H9 (cell line): ENCODE data around the gene C22orf23. TPM values are rescaled to one million over a fixed set of nuclear protein-coding genes. Genes with fewer than 3 reads are reported as not detected.

ENCODE experiments used
- DNase-seq: peaks from one replicate; pipeline ENCODE4 v3.0.0-alpha.2; 2017
- H2AFZ ChIP-seq: one replicate; pipeline ENCODE4 v1.6.1; 2013; ENCODE audit warnings: mild to moderate bottlenecking, low read length, control low read depth, moderate library complexity
- H2AK5ac ChIP-seq: 2 replicates; pipeline ENCODE4 v1.6.1; 2013; ENCODE audit warnings: low read length, control low read depth, mixed read lengths; ENCODE audit not compliant: insufficient read length
- H2BK120ac ChIP-seq: one replicate; pipeline ENCODE4 v1.6.1; 2013; ENCODE audit warnings: low read depth, mild to moderate bottlenecking, low read length, control low read depth, inconsistent platforms; ENCODE audit not compliant: poor library complexity, severe bottlenecking
- H2BK12ac ChIP-seq: 2 replicates; pipeline ENCODE4 v1.6.1; 2013; ENCODE audit warnings: low read length, control low read depth, mixed read lengths, low read depth; ENCODE audit not compliant: insufficient read length
- H2BK15ac ChIP-seq: 2 replicates; pipeline ENCODE4 v1.6.1; 2013; ENCODE audit warnings: low read depth, low read length, control low read depth
- H2BK20ac ChIP-seq: one replicate; pipeline ENCODE4 v1.6.1; 2013; ENCODE audit warnings: low read depth, mild to moderate bottlenecking, low read length, control low read depth, inconsistent platforms; ENCODE audit not compliant: poor library complexity, severe bottlenecking
- H2BK5ac ChIP-seq: 2 replicates; pipeline ENCODE4 v1.6.1; 2013; ENCODE audit warnings: low read length, control low read depth, mixed read lengths; ENCODE audit not compliant: insufficient read length
- H3K14ac ChIP-seq: 2 replicates; pipeline ENCODE4 v1.6.1; 2013; ENCODE audit warnings: low read length, control low read depth; ENCODE audit not compliant: insufficient read depth
- H3K18ac ChIP-seq: 2 replicates; pipeline ENCODE4 v1.6.1; 2013; ENCODE audit warnings: low read depth, mild to moderate bottlenecking, mixed read lengths, low read length, control low read depth; ENCODE audit not compliant: insufficient read length
- H3K23ac ChIP-seq: 2 replicates; pipeline ENCODE4 v1.6.1; 2013; ENCODE audit warnings: low read length, control low read depth, mixed read lengths, low read depth; ENCODE audit not compliant: insufficient read length
- H3K23me2 ChIP-seq: 2 replicates; pipeline ENCODE4 v1.6.1; 2013; ENCODE audit warnings: low read depth, mild to moderate bottlenecking, mixed read lengths, low read length, control low read depth; ENCODE audit not compliant: insufficient read length, poor library complexity, severe bottlenecking
- H3K27ac ChIP-seq: 2 replicates; pipeline ENCODE4 v1.5.1; 2013; ENCODE audit warnings: low read length, control low read depth, mixed read lengths, low read depth; ENCODE audit not compliant: insufficient read length
- H3K27me3 ChIP-seq: 2 replicates; pipeline ENCODE4 v1.6.1; 2013; ENCODE audit warnings: low read length, control low read depth, inconsistent platforms; ENCODE audit not compliant: insufficient read depth
- H3K4ac ChIP-seq: 2 replicates; pipeline ENCODE4 v1.6.1; 2013; ENCODE audit warnings: low read depth, mild to moderate bottlenecking, control low read depth, inconsistent platforms, low read length, moderate library complexity
- H3K4me1 ChIP-seq: 2 replicates; pipeline ENCODE4 v1.6.1; 2013; ENCODE audit warnings: low read length, control low read depth, inconsistent platforms; ENCODE audit not compliant: insufficient read depth
- H3K4me2 ChIP-seq: 2 replicates; pipeline ENCODE4 v1.6.1; 2013; ENCODE audit warnings: low read length, control low read depth, mixed read lengths; ENCODE audit not compliant: insufficient read length, insufficient read depth
- H3K56ac ChIP-seq: 2 replicates; pipeline ENCODE4 v1.6.1; 2013; ENCODE audit warnings: low read depth, mild to moderate bottlenecking, mixed read lengths, low read length, control low read depth; ENCODE audit not compliant: insufficient read length
- H3K79me1 ChIP-seq: 2 replicates; pipeline ENCODE4 v1.6.1; 2013; ENCODE audit warnings: low read depth, mild to moderate bottlenecking, moderate library complexity, low read length, control low read depth, inconsistent platforms; ENCODE audit not compliant: insufficient read depth, poor library complexity, severe bottlenecking
- H3K79me2 ChIP-seq: 2 replicates; pipeline ENCODE4 v1.6.1; 2013; ENCODE audit warnings: low read length, control low read depth, inconsistent platforms; ENCODE audit not compliant: insufficient read depth
- H3K9ac ChIP-seq: 2 replicates; pipeline ENCODE4 v1.6.1; 2013; ENCODE audit warnings: low read length, control low read depth, mixed read lengths; ENCODE audit not compliant: insufficient read length; ENCODE audit errors: extremely low read depth
- H3K9me3 ChIP-seq: one replicate; pipeline ENCODE4 v1.6.1; 2013; ENCODE audit warnings: low read depth, low read length, inconsistent platforms; ENCODE audit not compliant: control insufficient read depth
- H3T11ph ChIP-seq: one replicate; pipeline ENCODE4 v1.6.1; 2013; ENCODE audit warnings: mild to moderate bottlenecking, low read length, control low read depth, inconsistent platforms
- H4K20me1 ChIP-seq: one replicate; pipeline ENCODE4 v1.6.1; 2013; ENCODE audit not compliant: control insufficient read depth, insufficient read length, insufficient read depth
- H4K5ac ChIP-seq: 2 replicates; pipeline ENCODE4 v1.6.1; 2013; ENCODE audit warnings: low read depth, mild to moderate bottlenecking, mixed read lengths, low read length, control low read depth; ENCODE audit not compliant: insufficient read length
- H4K8ac ChIP-seq: replicated peaks from 2 replicates; pipeline ENCODE4 v1.6.1; 2013; ENCODE audit warnings: low read length, control low read depth, mixed read lengths, low read depth; ENCODE audit not compliant: insufficient read length
- H4K91ac ChIP-seq: 2 replicates; pipeline ENCODE4 v1.6.1; 2013; ENCODE audit warnings: low read depth, mild to moderate bottlenecking, moderate library complexity, mixed read lengths, low read length, control low read depth; ENCODE audit not compliant: insufficient read length
- H3K27ac Mint-ChIP-seq, 3 experiments: 2 replicates in 2 of 3; 3 replicates in 1 of 3; pipeline ENCODE4 v1.8.0; 2020 to 2021; ENCODE audit warnings: mixed read lengths in 3 of 3, mild to moderate bottlenecking in 1 of 3, moderate library complexity in 1 of 3
- H3K27me3 Mint-ChIP-seq: 2 replicates; pipeline ENCODE4 v1.8.0; 2021; ENCODE audit warnings: low read depth, mild to moderate bottlenecking, moderate library complexity, mixed read lengths
- H3K36me3 Mint-ChIP-seq, 3 experiments: 2 replicates in 2 of 3; 3 replicates in 1 of 3; pipeline ENCODE4 v1.8.0; 2020 to 2021; ENCODE audit warnings: low read depth in 3 of 3, mixed read lengths in 3 of 3; ENCODE audit not compliant: insufficient read depth in 1 of 3
- H3K4me1 Mint-ChIP-seq, 2 experiments: 2 replicates each; pipeline ENCODE4 v1.8.0; 2020; ENCODE audit warnings: mixed read lengths in 2 of 2
- H3K4me3 Mint-ChIP-seq, 2 experiments: 2 replicates in 1 of 2; 3 replicates in 1 of 2; pipeline ENCODE4 v1.8.0; 2020 to 2021; ENCODE audit warnings: mild to moderate bottlenecking in 2 of 2, mixed read lengths in 2 of 2, moderate library complexity in 1 of 2
- H3K9me3 Mint-ChIP-seq, 2 experiments: 2 replicates in 1 of 2; 3 replicates in 1 of 2; pipeline ENCODE4 v1.8.0; 2020; ENCODE audit warnings: mild to moderate bottlenecking in 2 of 2, mixed read lengths in 2 of 2, moderate library complexity in 1 of 2
- WGBS: extraction: QIAGEN DNeasy Blood & Tissue Kit; methylation state at CpG from one replicate; pipeline ENCODE4 v1.1.7; 2013; ENCODE audit warnings: missing lambda C conversion rate, low lambda C conversion rate, mixed read lengths; ENCODE audit not compliant: insufficient read length; ENCODE audit errors: extremely low coverage; 5-methylcytosine and 5-hydroxymethylcytosine counted together
- total RNA-seq: library from RNA; stranded (reverse); gene quantifications from 2 replicates; pipeline ENCODE4 v1.2.1, GENCODE V29; 2021
- TF ChIP-seq, protein P1 (sequence below): fragments of 200-600 bp; sonication (generic); conservative IDR thresholded peaks from 3 replicates; pipeline ENCODE4 v1.8.0; 2021; ENCODE audit warnings: antibody characterized with exemption, mild to moderate bottlenecking

Gene C22orf23
- total RNA-seq, 1 experiment from 2014 or later: 0.57 TPM

DNA sequence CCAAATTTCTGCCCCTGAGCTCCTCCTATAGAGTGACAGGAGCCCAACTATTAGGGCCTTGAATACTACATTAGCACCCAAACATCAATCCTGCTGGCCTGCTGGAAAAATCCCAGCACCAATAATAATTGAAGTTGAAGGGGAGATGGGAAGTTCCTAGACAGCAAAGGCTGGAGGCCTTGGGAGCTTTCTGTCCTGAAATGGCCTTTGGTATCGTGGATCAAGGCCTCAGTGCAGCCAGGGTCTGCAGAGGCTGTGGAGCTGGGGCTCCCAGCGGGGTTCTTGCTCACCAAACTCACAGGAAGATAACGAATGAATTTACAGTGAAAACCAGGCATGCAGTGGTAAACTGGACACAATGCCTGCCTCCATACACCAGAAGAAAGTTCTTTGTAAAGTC lies 56.5 kb downstream of the C22orf23 start:
- Histone ChIP-seq H2BK5ac (no peak overlapping the region), H3K18ac (no peak overlapping the region), H3K79me1 (no peaks in the 10 kb centered on the region), H3K27me3 (no peaks in the 10 kb centered on the region), H2BK120ac (no peak overlapping the region), H3K27ac (no peak overlapping the region), H3K23ac (no peak overlapping the region), H4K20me1 (no peaks in the 10 kb centered on the region), H3K9me3 (no peaks in the 10 kb centered on the region), H2AK5ac (no peak overlapping the region), H3K4me2 (no peak overlapping the region), H3T11ph (no peak overlapping the region), H2BK12ac (no peak overlapping the region), H4K91ac (no peak overlapping the region), H2AFZ (no peak overlapping the region), H2BK15ac (no peak overlapping the region), H3K56ac (no peak overlapping the region), H3K79me2 (no peaks in the 10 kb centered on the region), H3K4me1 (peaks cover 12% of the 10 kb centered on the region; the same call in 1 of the 2 replicates), H4K8ac (no peak overlapping the region), H4K5ac (no peak overlapping the region), H3K9ac (no peak overlapping the region), H3K23me2 (no peaks in the 10 kb centered on the region), H3K4ac (no peak overlapping the region), H2BK20ac (no peak overlapping the region), H3K14ac (no peak overlapping the region)
- TF ChIP-seq, protein P1, sequence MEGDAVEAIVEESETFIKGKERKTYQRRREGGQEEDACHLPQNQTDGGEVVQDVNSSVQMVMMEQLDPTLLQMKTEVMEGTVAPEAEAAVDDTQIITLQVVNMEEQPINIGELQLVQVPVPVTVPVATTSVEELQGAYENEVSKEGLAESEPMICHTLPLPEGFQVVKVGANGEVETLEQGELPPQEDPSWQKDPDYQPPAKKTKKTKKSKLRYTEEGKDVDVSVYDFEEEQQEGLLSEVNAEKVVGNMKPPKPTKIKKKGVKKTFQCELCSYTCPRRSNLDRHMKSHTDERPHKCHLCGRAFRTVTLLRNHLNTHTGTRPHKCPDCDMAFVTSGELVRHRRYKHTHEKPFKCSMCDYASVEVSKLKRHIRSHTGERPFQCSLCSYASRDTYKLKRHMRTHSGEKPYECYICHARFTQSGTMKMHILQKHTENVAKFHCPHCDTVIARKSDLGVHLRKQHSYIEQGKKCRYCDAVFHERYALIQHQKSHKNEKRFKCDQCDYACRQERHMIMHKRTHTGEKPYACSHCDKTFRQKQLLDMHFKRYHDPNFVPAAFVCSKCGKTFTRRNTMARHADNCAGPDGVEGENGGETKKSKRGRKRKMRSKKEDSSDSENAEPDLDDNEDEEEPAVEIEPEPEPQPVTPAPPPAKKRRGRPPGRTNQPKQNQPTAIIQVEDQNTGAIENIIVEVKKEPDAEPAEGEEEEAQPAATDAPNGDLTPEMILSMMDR: no peak
- Mint-ChIP-seq H3K4me3 (no peak overlapping the region), H3K36me3 (peaks cover 0 to 6% (median 2%) of the 10 kb centered on the region in 3 experiments; a peak in 4 of 7 replicates), H3K27ac (peak overlapping the region; percentile 89 to 94 (median 93); a peak in 6 of 7 replicates), H3K27me3 (no peaks in the 10 kb centered on the region), H3K4me1 (peaks cover 42 to 53% of the 10 kb centered on the region in 2 experiments), H3K9me3 (no peaks in the 10 kb centered on the region)
- no CpG with 5 or more reads among the region's 3 CpGs for WGBS
- no peak for DNase-seq
